COLO829 (cell line): ENCODE results near the gene SOX18.
"Not testable (repeated sequence)": the region's sequence is repeated elsewhere in the genome, so short reads cannot be mapped to it uniquely, and the experiment has no call there.

Source experiments
- DNase-seq: peaks from one replicate; pipeline ENCODE4 v3.0.0; 2012; ENCODE audit warnings: low spot score

Gene SOX18

DNA sequence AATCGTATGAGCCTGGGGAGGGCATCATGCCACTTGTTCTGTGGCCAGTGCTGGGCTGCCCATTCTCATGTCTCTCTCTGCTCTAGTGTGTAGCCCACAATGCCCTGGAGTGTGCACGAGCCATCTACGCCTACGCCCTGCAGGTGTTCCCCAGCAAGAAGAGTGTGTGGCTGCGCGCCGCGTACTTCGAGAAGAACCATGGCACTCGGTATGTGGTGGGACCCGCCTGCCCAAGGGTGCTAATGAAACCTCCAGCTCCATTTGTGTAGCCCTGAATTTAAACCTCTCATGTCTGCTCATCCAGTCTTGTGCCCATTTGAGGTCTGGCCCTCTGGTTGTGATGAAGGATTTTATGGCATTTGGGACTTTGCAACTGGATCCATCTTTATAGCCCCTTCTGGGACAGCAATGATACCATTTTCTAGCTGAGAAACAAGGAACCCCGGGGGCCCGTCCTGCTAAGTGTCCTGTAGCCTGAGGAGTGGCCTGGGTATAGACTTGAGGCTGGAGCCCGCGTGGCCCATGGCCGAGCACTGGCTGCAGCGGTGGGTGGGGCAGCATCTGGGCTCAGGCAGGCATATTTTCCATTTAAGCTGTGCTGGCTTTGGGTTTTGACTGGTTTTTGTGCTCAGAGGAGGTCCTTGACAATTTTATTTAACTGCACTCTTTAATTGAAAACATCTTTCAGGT is 26.6 kb downstream of the SOX18 start:
- DNase-seq: no peak

DNA sequence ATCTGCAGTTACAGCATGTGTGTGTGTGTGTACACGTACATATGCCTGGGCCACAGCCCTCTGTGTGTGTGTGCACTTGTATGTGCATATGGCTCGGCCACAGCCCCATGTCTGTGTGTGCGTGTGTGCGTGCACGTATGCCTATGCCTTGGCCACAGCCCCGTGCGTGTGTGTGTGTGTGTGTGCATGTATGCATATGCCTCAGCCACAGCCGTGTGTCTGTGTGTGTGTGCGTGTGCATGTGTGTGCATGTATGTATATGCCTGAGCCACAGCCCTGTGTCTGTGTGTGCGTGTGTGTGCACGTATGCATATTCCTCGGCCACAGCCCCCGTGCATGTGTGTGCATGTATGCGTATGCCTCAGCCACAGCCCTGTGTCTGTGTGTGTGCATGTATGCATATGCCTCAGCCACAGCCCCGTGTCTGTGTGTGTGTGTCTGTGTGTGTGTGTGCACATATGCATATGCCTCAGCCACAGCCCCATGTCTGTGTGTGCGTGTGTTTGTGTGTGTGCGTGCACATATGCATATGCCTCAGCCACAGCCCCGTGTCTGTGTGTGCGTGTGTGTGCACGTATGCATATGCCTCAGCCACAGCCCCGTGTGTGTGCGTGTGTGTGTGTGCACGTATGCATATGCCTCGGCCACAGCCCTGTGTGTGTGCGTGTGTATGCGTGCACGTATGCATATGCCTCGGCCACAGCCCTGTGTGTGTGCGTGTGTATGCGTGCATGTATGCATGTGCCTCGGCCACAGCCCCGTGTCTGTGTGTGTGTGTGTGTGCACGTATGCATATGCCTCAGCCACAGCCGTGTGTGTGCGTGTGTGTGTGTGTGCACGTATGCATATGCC is 28.1 kb downstream of the SOX18 start:
- DNase-seq: no peak

DNA sequence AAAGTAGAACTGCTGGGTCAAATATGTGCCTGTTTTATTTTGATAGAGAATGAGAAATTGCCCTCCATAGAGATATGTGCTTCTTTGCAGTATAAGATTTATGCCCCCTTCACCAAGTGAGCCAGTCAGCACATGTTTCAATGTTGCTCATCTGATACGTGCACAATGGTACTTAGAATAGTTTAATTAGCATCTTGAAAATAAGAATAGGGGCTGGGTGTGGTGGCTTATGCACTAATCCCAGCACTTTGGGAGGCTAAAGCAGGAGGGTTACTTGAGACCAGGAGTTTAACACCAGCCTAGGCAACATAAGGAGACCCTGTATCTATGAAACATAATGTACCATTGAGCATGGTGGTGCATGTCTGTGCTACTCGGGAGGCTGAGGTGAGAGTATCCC is 33.8 kb downstream of the SOX18 start:
- DNase-seq: no peak

DNA sequence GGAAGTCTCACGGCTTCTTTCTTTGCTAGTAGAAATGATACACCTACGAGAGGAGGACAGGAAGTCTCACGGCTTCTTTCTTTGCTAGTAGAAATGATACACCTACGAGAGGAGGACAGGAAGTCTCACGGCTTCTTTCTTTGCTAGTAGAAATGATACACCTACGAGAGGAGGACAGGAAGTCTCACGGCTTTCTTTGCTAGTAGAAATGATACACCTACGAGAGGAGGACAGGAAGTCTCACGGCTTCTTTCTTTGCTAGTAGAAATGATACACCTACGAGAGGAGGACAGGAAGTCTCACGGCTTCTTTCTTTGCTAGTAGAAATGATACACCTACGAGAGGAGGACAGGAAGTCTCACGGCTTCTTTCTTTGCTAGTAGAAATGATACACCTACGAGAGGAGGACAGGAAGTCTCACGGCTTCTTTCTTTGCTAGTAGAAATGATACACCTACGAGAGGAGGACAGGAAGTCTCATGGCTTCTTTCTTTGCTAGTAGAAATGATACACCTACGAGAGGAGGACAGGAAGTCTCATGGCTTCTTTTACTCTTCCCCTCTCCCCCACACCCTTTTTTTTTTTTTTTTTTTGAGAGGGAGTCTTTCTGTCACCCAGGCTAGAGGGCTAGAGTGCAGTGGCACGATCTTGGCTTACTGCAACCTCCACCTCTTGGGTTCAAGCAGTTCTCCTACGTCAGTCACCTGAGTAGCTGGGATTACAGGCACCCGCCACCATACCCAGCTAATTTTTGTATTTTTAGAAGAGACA is 36.9 kb downstream of the SOX18 start:
- DNase-seq: not testable (repeated sequence)

DNA sequence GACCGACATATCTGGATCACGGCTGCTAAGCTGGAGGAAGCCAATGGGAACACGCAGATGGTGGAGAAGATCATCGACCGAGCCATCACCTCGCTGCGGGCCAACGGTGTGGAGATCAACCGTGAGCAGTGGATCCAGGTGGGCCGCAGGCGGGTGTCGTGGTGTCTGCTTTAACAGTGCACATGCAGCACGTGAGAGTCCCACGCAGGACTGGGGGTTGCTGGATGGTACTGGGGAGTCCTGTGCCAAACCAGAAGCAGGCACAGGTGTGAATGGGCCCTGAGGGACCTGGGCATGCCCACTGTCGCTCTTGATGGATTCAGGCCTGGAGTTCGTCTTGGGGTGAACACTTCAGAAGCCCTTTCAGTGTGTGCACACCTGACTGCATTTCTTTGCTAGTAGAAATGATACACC is 38.1 kb downstream of the SOX18 start:
- DNase-seq: no peak

DNA sequence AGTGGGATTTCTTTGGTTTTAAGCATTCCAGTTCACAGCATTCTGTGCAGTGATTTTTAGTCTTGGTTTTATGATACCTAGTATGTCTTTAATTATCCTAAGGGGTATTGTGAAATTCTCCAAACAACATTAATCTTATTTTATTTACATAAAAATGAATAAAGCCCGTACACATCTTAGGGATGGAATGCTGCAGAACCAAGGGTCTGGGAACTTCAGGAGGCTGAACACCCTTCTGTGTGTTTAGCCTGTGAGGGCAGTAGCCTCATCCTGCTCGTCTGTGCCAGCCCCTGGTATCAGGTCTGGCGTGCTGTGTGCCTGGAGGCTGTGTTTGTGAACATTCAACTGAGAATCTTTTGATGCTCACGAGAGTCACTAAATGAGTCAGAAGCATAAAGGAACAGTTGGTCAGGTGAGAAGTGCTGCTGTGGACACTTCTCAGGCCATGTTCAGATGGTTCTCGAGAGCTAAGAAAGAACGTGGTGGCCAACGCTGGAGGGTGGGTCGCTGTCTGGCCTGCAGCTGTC is 38.7 kb downstream of the SOX18 start:
- DNase-seq: no peak

DNA sequence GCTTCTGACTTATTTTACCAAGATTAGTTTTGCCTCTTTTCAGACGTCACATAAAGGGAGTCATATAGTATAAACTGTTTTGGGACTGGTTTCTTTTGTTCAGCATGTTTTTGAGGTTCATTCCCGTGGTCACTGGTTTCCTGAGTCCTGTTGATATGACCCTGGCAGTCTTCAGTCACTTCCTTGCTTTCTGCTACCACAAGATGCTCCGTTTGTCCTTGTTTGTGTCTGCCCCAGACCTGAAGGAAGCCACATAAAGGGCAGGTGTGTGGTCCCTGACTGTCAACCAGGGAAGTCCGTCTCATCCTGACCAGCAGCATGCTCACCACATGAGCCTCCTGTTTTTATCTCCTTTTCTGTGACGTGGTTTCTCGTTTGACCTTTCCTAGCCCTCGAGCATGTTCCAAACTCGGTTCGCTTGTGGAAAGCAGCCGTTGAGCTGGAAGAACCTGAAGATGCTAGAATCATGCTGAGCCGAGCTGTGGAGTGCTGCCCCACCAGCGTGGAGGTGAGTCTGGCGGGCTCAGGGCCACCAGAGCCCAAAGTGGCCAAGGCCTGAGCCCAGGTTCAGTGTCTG is 39.5 kb downstream of the SOX18 start:
- no peak for DNase-seq

DNA sequence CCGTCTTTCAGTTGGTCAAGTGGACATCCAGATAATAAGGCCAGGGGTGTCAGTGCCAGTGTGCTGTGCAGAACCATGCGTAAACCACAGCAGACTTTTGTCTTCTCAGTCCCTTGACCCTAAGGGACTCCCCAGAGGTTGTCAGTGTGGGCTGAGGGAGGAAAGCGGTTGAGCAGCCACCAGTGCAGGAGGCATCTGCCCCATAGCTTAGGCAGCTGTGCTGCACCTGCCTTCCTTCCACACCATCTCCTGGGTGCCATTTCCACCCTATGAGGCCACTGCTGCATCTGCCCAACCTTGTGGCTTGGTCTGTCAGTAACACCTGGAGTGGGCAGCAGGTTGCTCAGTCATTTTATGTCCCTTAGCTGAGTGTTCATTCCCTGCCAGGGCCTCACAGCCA is 42.5 kb downstream of the SOX18 start:
- no peak for DNase-seq

DNA sequence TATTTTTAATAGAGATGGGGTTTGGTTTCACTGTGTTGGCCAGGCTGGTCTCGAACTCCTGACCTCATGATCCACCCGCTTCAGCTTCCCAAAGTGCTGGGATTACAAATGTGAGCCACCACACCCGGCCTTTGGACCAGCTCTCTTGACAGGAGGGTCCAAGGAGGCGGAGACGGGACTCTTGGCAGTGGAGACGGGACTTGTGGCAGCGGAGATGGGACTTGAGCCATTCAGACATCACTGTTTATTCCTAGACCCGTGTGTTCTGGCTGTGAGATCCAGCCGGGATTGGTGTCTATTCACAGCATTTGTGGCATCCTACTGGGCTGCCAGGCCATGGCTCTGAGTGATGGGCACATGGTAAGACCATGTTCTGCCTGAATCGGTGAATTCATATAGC is 42.9 kb downstream of the SOX18 start:
- no peak for DNase-seq

DNA sequence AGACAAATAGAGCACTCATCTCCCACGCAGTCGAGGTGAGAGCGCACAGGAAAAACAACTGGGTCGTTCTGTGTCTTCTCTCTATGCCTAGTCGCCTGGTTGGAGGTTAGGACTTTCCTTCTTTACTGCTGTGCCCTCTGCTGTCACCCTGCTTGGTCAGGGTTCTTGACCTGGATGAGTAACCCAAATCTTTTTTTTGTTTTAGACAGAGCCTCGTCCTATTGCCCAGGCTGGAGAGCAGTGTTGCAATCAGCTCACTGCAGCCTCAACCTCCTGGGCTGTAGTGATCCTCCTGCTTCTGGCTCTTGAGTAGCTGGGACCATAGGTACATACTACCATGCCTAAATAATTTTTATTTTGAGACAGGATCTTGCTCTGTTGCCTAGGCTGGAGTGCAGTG is 44.0 kb downstream of the SOX18 start:
- no peak for DNase-seq

DNA sequence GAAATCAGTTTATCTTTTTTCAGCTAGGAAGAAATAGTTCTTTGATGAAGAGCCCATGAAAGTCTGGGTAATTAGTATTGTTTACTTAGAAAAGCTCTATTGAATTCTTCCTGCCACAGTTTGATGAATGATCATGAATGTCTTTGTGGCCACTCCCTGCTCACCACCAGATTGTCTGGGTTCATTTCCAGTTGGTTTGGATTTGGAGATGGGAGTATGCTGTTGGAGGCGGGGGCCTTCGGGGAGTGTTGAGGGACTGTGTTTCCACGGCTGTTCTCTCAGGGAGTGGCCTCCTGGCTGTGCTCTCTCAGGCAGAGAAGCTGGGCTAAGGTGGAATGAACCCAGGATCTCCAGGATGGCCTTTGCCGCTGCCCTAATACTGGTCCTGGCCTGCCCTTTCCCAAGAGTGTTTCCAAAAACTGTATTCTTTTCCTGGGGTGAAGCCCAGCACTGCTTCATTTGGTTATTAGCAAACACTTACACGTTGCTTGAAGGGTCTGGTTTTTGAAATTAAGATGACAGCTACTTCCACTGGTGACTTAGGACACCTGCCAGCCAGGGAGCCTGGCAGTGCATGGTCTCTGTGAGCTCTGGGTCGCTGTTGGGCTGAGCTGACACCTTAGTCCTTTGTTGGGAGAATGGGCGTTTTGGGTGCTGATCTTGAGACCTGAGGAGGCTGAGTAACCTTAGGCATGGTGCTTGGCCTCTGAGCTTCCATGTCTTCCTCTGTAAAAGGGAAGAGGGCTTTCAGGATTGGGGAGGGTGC is 45.3 kb downstream of the SOX18 start:
- no peak for DNase-seq

DNA sequence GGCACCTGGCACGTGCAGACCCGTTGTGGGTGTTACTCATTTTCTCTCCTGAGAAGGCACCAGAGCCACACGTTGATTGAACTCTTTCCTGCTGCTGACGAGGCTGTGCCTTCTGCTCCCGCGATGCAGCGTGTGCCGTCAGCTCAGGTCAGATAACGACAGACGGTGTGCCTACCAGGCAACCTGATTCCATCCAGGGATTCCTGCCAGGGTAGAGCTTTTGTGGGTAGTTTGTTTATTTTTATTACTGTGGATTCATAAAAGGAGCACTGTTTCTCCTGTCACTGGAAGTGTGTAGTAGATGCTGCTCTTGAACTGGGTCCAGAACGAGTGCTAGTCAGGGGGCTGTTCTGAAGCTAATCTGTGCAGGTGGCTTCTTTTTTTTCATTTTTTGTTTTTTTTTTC is 47.8 kb downstream of the SOX18 start:
- DNase-seq: no peak

DNA sequence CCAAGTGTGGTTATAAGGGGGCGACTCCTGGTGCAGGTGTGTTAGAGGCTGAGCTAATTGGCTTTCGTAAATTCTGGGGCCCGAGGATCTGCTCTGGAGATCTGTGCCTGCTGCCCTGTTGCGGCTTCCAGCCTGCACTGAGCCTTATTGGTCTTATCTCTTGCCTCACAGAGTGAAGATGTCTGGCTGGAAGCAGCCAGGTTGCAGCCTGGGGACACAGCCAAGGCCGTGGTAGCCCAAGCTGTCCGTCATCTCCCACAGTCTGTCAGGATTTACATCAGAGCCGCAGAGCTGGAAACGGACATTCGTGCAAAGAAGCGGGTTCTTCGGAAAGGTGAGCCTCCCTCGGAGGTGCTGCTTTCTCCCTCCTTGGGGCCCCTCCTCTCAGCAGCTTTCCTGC is 48.5 kb downstream of the SOX18 start:
- no peak for DNase-seq
